GM06990 (cell line): ENCODE data around the gene CDH4.

Experiments used
- DNase-seq: peaks from one replicate; pipeline ENCODE4 v3.0.0-alpha.2; 2011; ENCODE audit not compliant: insufficient read length; ENCODE audit errors: extremely low read depth
- H3K27me3 ChIP-seq: replicated peaks from 2 replicates; pipeline ENCODE4 v1.6.0; 2011; ENCODE audit warnings: low read length; ENCODE audit not compliant: control insufficient read depth, insufficient read depth
- H3K36me3 ChIP-seq: 2 replicates; pipeline ENCODE4 v1.5.1; 2011; ENCODE audit warnings: low read length; ENCODE audit not compliant: control insufficient read depth, insufficient read depth
- H3K4me3 ChIP-seq: replicated peaks from 2 replicates; pipeline ENCODE4 v1.5.1; 2011; ENCODE audit warnings: low read depth, mild to moderate bottlenecking, control low read depth, low read length
- TF ChIP-seq, protein P1 (sequence below): IDR thresholded peaks from 2 replicates; pipeline ENCODE4 v1.5.1; 2011; ENCODE audit warnings: low read length, control low read depth, mild to moderate bottlenecking, inconsistent platforms; ENCODE audit not compliant: insufficient read depth, poor library complexity, severe bottlenecking

The CDH4 gene

DNA sequence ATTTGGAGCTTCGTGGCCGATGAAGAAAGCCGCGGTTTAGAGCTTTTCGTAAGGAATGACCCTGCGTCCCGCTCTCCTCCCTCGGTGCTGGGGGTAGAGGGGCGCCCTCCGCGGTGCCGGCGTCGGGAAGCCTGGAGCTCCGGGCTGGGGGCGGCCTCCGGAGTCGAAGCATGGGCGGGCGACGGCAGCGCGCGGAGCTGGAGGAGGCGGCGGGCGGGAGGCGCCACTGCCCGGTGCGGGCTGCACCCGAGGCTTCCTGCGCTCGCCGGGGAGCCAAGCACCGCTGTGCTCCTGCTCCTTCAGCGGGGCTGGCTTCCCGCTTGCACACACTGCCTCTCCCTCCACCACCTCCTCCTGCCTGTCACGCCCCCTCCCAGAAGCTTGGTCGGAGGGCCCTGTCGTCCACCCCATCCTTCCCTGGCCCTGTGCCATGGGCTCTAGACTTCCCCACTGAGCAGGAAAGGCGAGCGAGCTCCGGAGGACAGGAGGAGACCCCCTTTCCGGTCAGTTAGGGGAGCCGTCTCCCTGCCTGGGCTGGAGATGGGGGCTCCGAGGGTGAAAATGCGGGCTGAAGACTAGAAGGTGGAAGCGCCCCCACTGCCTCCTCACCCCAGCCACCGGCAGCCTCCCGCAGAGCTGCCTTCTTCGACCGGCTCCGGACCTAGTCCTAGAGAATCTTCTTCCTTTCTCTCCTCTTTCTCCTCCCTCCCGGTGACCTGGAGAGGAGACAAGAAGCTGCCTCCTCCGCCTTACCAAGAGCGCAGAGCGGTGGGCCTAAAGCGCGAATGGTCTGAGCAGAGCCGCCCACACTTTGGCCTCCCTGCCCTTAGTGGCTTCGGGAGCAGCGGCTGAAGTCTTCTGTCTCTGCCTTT is 1.8 kb downstream of the CDH4 start:
- Histone ChIP-seq H3K4me3 (no peak overlapping the region), H3K27me3 (no peaks in the 10 kb centered on the region), H3K36me3 (no peaks in the 10 kb centered on the region)
- TF ChIP-seq, protein P1, sequence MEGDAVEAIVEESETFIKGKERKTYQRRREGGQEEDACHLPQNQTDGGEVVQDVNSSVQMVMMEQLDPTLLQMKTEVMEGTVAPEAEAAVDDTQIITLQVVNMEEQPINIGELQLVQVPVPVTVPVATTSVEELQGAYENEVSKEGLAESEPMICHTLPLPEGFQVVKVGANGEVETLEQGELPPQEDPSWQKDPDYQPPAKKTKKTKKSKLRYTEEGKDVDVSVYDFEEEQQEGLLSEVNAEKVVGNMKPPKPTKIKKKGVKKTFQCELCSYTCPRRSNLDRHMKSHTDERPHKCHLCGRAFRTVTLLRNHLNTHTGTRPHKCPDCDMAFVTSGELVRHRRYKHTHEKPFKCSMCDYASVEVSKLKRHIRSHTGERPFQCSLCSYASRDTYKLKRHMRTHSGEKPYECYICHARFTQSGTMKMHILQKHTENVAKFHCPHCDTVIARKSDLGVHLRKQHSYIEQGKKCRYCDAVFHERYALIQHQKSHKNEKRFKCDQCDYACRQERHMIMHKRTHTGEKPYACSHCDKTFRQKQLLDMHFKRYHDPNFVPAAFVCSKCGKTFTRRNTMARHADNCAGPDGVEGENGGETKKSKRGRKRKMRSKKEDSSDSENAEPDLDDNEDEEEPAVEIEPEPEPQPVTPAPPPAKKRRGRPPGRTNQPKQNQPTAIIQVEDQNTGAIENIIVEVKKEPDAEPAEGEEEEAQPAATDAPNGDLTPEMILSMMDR, result no peak
- no peak for DNase-seq

DNA sequence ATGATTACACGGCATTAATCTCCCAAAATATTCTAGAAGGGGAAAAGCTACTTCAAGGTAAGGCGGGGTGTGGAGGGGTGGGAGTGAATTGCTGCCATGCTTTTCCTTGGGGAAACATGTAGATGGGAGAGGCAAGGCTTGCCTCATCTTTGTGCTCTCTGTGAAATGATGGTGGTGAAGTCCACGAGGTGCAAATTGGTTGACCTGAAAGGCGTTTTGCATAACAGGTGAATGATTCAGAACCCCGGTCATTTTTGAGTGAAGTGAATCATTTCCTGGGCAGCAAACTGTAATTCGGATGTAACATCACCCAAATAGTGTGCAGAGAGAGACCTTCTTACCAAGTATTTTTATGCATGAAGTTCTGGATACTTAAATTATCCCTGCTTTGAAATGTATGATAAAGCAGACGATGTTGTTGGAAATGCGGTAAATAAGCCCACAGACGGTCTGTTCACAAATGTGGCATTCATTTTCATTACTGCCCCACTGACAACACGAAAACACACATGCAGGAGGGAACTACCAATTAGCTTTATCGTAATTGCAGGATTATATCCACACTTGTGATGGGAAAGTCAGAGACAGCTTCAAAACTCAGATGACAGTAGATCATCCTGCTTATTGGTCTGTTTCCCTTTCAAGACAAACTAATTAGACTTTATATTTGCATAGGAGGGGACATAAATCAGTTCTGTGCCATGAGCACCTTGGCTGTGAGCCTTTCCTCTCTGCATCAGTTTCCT is 3.0 kb downstream of the CDH4 start:
- Histone ChIP-seq H3K36me3 (no peaks in the 10 kb centered on the region), H3K4me3 (no peak overlapping the region), H3K27me3 (no peaks in the 10 kb centered on the region)
- TF ChIP-seq, protein P1, result no peak
- no peak for DNase-seq

DNA sequence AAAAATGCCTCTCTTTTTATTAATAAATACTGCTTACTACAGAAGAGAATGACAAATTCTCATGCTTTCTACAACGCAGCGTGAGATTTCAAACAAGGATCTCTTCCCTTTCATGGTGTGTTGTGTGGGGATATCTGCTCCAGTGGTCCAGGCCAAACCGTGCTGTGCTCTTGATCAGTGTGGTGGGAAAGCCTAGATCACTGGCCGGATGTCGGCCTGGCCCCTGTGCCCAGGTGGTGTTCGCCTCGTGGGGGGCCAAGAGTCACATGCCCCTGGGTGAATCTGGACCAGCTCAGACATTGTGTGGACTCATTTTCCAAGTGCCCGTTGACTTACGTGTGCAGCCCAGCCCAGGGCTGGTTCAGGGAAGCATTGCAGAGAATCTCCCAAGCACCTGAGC is 4.3 kb downstream of the CDH4 start:
- TF ChIP-seq, protein P1, result no peak
- no peaks in the 10 kb centered on the region for H3K36me3 ChIP-seq
- DNase-seq, result no peak
- H3K27me3 ChIP-seq, result no peaks in the 10 kb centered on the region
- H3K4me3 ChIP-seq, result no peak overlapping the region

DNA sequence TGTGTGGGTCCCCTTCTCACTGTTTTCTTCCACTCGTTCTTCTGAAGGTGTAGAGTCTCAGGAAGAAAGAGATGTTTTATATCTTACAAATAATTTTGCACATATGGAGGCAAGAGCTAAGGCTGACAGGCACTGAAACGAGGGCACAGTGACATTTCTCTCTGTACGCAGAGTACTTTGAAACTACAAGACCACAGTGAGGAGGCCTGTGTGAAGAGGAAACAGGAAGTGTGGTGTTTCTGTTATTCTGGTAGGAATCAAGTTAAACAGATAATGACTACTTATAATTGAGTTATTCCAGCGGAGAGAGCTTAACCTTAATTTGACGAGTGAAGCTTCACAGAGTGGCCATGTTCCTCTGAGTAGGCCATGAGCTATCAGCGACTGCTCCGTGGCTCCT is 4.8 kb downstream of the CDH4 start:
- TF ChIP-seq, protein P1, result no peak
- no peaks in the 10 kb centered on the region for H3K27me3 ChIP-seq
- no peak overlapping the region for H3K4me3 ChIP-seq
- H3K36me3 ChIP-seq, result no peaks in the 10 kb centered on the region
- no peak for DNase-seq

DNA sequence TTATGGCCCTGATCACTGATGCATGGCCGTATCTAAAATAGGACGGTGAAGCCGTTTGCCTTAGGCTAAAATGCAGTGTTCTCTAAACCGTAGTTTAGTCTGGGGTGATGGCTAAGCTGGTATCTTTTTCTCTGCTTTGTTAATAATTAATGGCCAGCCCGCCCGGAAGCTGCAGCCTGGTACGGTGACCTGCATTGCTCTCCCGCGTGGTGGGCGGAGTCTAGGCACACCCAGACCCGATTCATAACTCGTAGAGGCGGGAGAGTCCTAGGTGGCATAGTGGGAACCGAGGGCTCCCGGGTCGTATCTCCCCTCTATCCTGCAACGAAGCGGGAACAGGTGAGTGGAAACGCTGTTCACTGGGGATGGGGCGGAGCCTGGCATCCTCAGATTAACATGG is 5.5 kb downstream of the CDH4 start:
- TF ChIP-seq, protein P1, result no peak
- Histone ChIP-seq H3K4me3 (no peak overlapping the region), H3K27me3 (no peaks in the 10 kb centered on the region), H3K36me3 (no peaks in the 10 kb centered on the region)
- no peak for DNase-seq
